ENCODE data around the gene CEP104. TPM values are rescaled to one million over a fixed set of nuclear protein-coding genes. Genes with fewer than 3 reads are reported as not detected.

The CEP104 gene
- total and polyA plus RNA-seq, 2 experiments from 2014 or later = 12.7 to 22.6 TPM

DNA sequence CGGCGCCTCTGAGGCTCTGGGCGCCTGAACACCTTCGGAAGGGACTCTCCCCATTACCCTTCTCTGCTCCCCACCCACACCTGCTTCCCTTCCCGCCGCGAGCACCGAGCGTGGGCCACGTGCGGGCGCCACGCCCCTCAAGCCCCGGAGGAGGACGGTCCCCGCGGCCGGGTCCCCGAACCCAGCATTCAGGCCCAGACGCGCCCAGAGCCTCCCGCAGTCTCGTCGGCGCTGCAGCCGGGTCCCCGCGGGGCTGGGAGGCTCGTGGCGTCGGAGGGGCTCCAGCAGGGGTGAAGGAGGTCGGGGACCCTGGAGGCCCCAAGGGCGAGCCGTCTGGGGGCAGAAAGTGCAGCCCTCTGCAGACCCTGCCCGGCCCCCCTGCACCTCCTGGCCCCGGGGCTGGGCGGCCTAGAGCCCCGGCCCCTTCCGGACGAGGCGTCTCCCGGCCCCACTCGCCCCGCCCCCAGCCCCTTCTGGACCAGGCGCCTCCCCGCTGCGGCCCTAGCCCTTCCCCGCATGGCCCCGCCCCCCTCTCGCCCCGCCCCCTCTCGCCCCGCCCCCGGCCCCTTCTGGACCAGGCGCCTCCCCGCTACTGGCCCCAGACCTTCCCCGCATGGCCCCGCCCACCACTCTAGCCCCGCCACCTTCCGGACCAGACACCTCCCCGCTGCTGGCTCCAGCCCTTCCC, 84.8 kb downstream of the CEP104 start:
- TF ChIP-seq, protein P1, sequence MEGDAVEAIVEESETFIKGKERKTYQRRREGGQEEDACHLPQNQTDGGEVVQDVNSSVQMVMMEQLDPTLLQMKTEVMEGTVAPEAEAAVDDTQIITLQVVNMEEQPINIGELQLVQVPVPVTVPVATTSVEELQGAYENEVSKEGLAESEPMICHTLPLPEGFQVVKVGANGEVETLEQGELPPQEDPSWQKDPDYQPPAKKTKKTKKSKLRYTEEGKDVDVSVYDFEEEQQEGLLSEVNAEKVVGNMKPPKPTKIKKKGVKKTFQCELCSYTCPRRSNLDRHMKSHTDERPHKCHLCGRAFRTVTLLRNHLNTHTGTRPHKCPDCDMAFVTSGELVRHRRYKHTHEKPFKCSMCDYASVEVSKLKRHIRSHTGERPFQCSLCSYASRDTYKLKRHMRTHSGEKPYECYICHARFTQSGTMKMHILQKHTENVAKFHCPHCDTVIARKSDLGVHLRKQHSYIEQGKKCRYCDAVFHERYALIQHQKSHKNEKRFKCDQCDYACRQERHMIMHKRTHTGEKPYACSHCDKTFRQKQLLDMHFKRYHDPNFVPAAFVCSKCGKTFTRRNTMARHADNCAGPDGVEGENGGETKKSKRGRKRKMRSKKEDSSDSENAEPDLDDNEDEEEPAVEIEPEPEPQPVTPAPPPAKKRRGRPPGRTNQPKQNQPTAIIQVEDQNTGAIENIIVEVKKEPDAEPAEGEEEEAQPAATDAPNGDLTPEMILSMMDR (IDR thresholded peaks at IDR 0.05; ENCODE audit: poor library complexity) = no peak
- TF ChIP-seq EZH2 (IDR thresholded peaks at IDR 0.05; ENCODE audit: borderline replicate concordance) (no peak), EZH2phosphoT487 (IDR thresholded peaks at IDR 0.05; ENCODE audit: low read depth, severe bottlenecking, unreplicated experiment) (no peak)
- H3K9me2 ChIP-seq (replicated peaks; ENCODE audit: insufficient read depth) = no peaks in the 10 kb centered on the region
- DNase-seq (ENCODE audit: low spot score) = peak; percentile 96
- WGBS (ENCODE audit: low lambda C conversion rate, missing lambda C conversion rate) = 12% methylated on average over 8 of the region's 61 CpGs
- peak overlapping the region; percentile 77 for H2AFZ ChIP-seq
- no peaks in the 10 kb centered on the region for H3K79me2 ChIP-seq
- H3K36me3 ChIP-seq (replicated peaks; ENCODE audit: insufficient read depth, low read depth) = no peaks in the 10 kb centered on the region
- H3K27me3 ChIP-seq = no peaks in the 10 kb centered on the region
- no peaks in the 10 kb centered on the region for H3K9me3 ChIP-seq (ENCODE audit: low read depth)
- peaks cover 41% of the 10 kb centered on the region for H3K4me1 ChIP-seq (ENCODE audit: insufficient read depth)
- H3K4me3 ChIP-seq = peak overlapping the region; percentile 80
- peak overlapping the region; percentile 60 for H3K27ac ChIP-seq
- peak overlapping the region; percentile 98 for H3K4me2 ChIP-seq
- no peaks in the 10 kb centered on the region for H4K20me1 ChIP-seq (ENCODE audit: insufficient read depth, poor library complexity, severe bottlenecking)

DNA sequence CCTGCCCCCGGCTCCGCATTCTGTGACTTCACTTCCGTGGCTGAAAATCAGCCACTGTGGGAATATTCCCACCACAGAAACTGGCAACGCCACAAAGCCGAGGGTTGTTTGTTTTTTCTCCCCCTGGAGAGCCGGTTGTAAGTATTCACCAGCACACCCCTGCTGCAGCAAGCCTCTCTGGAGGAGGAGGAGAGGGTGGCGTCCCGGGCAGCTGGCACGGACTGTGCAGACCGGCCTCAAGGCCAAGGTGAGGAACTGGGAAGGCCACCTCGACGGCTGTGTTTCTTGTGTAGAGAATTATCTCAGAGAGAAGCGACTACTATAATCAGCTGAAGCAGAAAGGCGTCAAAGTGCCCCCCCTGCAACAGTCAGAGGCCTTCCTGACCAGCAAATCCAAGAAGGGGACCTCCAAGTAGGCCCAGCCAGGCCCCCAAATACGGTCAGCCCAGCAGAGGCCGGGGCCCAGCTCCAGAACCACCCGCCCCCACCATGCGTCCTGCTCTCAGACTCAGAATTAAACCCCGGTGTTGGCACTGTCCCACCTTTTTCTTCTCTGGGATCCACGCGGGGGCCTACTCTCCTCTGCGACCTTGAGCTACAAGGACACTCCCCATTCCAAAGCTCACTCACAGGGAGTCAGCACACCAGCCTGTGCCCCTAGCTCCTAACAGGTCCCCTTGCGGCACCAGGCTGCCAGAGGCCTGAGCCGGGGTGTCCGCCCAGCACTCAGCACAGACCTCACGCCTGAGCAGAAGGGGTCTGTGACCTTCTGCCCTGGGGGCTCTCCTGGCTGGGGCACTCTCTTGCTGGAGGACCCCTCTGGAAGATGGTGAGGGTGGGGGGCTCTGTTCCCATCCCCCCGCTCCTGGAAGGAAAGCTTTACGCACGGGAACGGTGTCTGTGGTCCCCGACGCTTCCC, 85.6 kb downstream of the CEP104 start:
- H3K27ac ChIP-seq = no peak overlapping the region
- WGBS (ENCODE audit: low lambda C conversion rate, missing lambda C conversion rate) = 66% methylated on average over 32 of the region's 32 CpGs

DNA sequence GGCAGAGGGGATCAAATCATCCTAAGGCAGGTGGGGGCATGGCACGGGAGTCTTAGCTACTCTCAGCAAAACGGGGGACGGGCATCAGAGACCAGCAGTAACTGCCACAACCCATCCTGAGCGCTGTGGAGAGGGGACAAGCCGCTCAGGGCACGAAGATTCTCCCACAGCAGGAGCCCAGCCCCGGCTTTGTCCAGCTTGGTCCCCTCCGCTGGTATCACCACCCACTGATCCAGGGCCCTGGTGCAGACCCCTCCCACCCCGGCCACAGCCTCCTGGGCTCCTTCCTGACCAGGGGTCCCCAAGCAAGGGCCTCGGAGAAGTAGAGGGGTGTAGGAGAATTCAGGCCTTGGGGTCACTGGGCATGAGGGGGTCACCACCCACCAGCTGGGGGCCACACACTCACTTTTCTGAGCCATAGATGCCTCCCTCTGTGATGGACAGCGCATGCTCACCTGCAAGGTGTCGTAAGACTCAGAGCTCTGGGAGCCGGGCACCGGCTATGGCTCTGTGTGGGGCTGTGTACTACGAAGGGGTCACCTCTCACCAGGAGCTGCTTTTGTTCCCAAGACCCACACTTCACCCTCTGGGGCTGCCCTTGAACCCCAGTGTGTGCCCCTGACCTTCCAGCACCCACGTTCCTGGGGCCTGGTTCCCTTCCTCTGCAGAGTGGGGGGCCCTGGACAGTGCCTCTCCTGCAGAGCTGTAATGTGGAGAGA, 86.8 kb downstream of the CEP104 start:
- Histone ChIP-seq H3K4me3 (no peak overlapping the region), H3K4me2 (no peak overlapping the region), H3K27me3 (no peaks in the 10 kb centered on the region), H3K9me3 (ENCODE audit: low read depth) (no peaks in the 10 kb centered on the region), H4K20me1 (ENCODE audit: insufficient read depth, poor library complexity, severe bottlenecking) (no peaks in the 10 kb centered on the region), H3K36me3 (replicated peaks; ENCODE audit: insufficient read depth, low read depth) (no peaks in the 10 kb centered on the region), H3K9me2 (replicated peaks; ENCODE audit: insufficient read depth) (no peaks in the 10 kb centered on the region), H3K4me1 (ENCODE audit: insufficient read depth) (peaks cover 27% of the 10 kb centered on the region), H3K79me2 (no peaks in the 10 kb centered on the region), H3K27ac (no peak overlapping the region), H2AFZ (no peak overlapping the region)
- WGBS (ENCODE audit: low lambda C conversion rate, missing lambda C conversion rate) = 92% methylated on average over 16 of the region's 16 CpGs
- TF ChIP-seq, protein P1 (IDR thresholded peaks at IDR 0.05; ENCODE audit: poor library complexity) = no peak
- no peak for TF ChIP-seq EZH2phosphoT487 (IDR thresholded peaks at IDR 0.05; ENCODE audit: low read depth, severe bottlenecking, unreplicated experiment)
- TF ChIP-seq EZH2 (IDR thresholded peaks at IDR 0.05; ENCODE audit: borderline replicate concordance) = no peak
- DNase-seq (ENCODE audit: low spot score) = no peak

More for the DNA sequence above, 85.6 kb downstream of the CEP104 start:
- no peak for DNase-seq (ENCODE audit: low spot score)
- H3K79me2 ChIP-seq = no peaks in the 10 kb centered on the region
- no peaks in the 10 kb centered on the region for H3K9me3 ChIP-seq (ENCODE audit: low read depth)
- TF ChIP-seq, protein P1 (IDR thresholded peaks at IDR 0.05; ENCODE audit: poor library complexity) = no peak
- TF ChIP-seq EZH2phosphoT487 (IDR thresholded peaks at IDR 0.05; ENCODE audit: low read depth, severe bottlenecking, unreplicated experiment) (no peak), EZH2 (IDR thresholded peaks at IDR 0.05; ENCODE audit: borderline replicate concordance) (no peak)
- peak overlapping the region; percentile 98 for H3K4me2 ChIP-seq
- no peaks in the 10 kb centered on the region for H3K27me3 ChIP-seq
- peaks cover 39% of the 10 kb centered on the region for H3K4me1 ChIP-seq (ENCODE audit: insufficient read depth)
- H3K4me3 ChIP-seq = peak overlapping the region; percentile 59
- no peaks in the 10 kb centered on the region for H3K9me2 ChIP-seq (replicated peaks; ENCODE audit: insufficient read depth)
- no peaks in the 10 kb centered on the region for H4K20me1 ChIP-seq (ENCODE audit: insufficient read depth, poor library complexity, severe bottlenecking)
- peak overlapping the region; percentile 73 for H2AFZ ChIP-seq
- no peaks in the 10 kb centered on the region for H3K36me3 ChIP-seq (replicated peaks; ENCODE audit: insufficient read depth, low read depth)
